Neural progenitor cell (in vitro differentiated cells): ENCODE results near the gene PRR14L. TPM values are rescaled to one million over a fixed set of nuclear protein-coding genes. Genes with fewer than 3 reads are reported as not detected.

Experiments
- DNase-seq: peaks from one replicate; pipeline ENCODE4 v3.0.0-alpha.2; 2016; ENCODE audit warnings: low spot score
- H2AFZ ChIP-seq: fragments of 200-600 bp; sonication (generic); replicated peaks from 2 replicates; pipeline ENCODE4 v1.6.1; 2016; ENCODE audit warnings: antibody characterized with exemption
- H3F3A ChIP-seq: fragments of 200-600 bp; sonication (generic); 2 replicates; pipeline ENCODE4 v1.6.1; 2016; ENCODE audit warnings: antibody characterized with exemption, low read depth
- H3K27ac ChIP-seq: fragments of 200-600 bp; sonication (generic); 2 replicates; pipeline ENCODE4 v1.5.1; 2016; ENCODE audit warnings: mild to moderate bottlenecking
- H3K27me3 ChIP-seq: fragments of 200-600 bp; sonication (generic); 2 replicates; pipeline ENCODE4 v1.6.1; 2016; ENCODE audit warnings: mild to moderate bottlenecking, moderate library complexity
- H3K36me3 ChIP-seq: fragments of 200-600 bp; sonication (generic); 2 replicates; pipeline ENCODE4 v1.5.1; 2016
- H3K4me1 ChIP-seq: fragments of 200-600 bp; sonication (generic); 2 replicates; pipeline ENCODE4 v1.6.1; 2016; ENCODE audit warnings: mixed run types
- H3K4me2 ChIP-seq: fragments of 200-600 bp; sonication (generic); 2 replicates; pipeline ENCODE4 v1.6.1; 2016
- H3K4me3 ChIP-seq: fragments of 200-600 bp; sonication (generic); 2 replicates; pipeline ENCODE4 v1.5.1; 2016
- H3K79me2 ChIP-seq: fragments of 200-600 bp; sonication (generic); 2 replicates; pipeline ENCODE4 v1.6.1; 2016; ENCODE audit warnings: low read depth
- H3K9ac ChIP-seq: fragments of 200-600 bp; sonication (generic); 2 replicates; pipeline ENCODE4 v1.6.1; 2016
- H3K9me3 ChIP-seq: fragments of 200-600 bp; sonication (generic); 2 replicates; pipeline ENCODE4 v1.5.1; 2016; ENCODE audit warnings: low read depth
- H4K20me1 ChIP-seq: fragments of 200-600 bp; sonication (generic); 2 replicates; pipeline ENCODE4 v1.6.1; 2016; ENCODE audit warnings: low read depth
- H3K27ac Mint-ChIP-seq: 3 replicates; pipeline ENCODE4 v1.8.0; 2021; ENCODE audit warnings: mixed read lengths
- H3K27me3 Mint-ChIP-seq: 2 replicates; pipeline ENCODE4 v1.8.0; 2022; ENCODE audit warnings: low read depth, mild to moderate bottlenecking, inconsistent platforms, moderate library complexity, mixed read lengths; ENCODE audit not compliant: insufficient read depth
- H3K36me3 Mint-ChIP-seq: 3 replicates; pipeline ENCODE4 v1.8.0; 2021; ENCODE audit warnings: mixed read lengths
- H3K4me1 Mint-ChIP-seq: 3 replicates; pipeline ENCODE4 v1.8.0; 2021; ENCODE audit warnings: mixed read lengths
- H3K4me3 Mint-ChIP-seq: 3 replicates; pipeline ENCODE4 v1.8.0; 2021; ENCODE audit warnings: mild to moderate bottlenecking, moderate library complexity, mixed read lengths
- H3K9me3 Mint-ChIP-seq: 3 replicates; pipeline ENCODE4 v1.8.0; 2020; ENCODE audit warnings: mixed read lengths
- CTCF ChIP-seq: fragments of 200-600 bp; sonication (generic); IDR thresholded peaks from 2 replicates; pipeline ENCODE4 v1.5.1; 2017; ENCODE audit warnings: antibody characterized with exemption, mild to moderate bottlenecking
- EZH2 ChIP-seq: fragments of 200-600 bp; sonication (generic); IDR thresholded peaks from 2 replicates; pipeline ENCODE4 v1.6.1; 2017; ENCODE audit warnings: antibody characterized with exemption, mild to moderate bottlenecking, moderate library complexity
- EZH2phosphoT487 ChIP-seq: fragments of 200-600 bp; sonication (generic); IDR thresholded peaks from 2 replicates; pipeline ENCODE4 v1.6.1; 2017; ENCODE audit warnings: antibody characterized with exemption
- total RNA-seq: library from RNA; depleted of rRNA; stranded (reverse); fragments of >200 nt; gene quantifications from 2 replicates; pipeline ENCODE4 v1.2.3, GENCODE V29; 2015; ENCODE audit warnings: low replicate concordance

PRR14L gene
- total RNA-seq, 1 donor from 2014 or later, result 74.2 TPM

- H3K9ac ChIP-seq, result no peak overlapping the region
- H3K27ac ChIP-seq, result no peak overlapping the region
- no peaks in the 10 kb centered on the region for H3F3A ChIP-seq
- Mint-ChIP-seq H3K4me1 (peaks cover 5% of the 10 kb centered on the region), H3K27ac (no peak overlapping the region), H3K27me3 (no peaks in the 10 kb centered on the region), H3K9me3 (peaks cover 2% of the 10 kb centered on the region), H3K4me3 (no peak overlapping the region), H3K36me3 (peaks cover 22% of the 10 kb centered on the region)
- H2AFZ ChIP-seq, result no peak overlapping the region
- no peaks in the 10 kb centered on the region for H3K4me1 ChIP-seq
- H3K4me3 ChIP-seq, result no peak overlapping the region
- TF ChIP-seq EZH2 (no peak), EZH2phosphoT487 (no peak), CTCF (no peak)
- H3K27me3 ChIP-seq, result no peaks in the 10 kb centered on the region
- H3K9me3 ChIP-seq, result no peaks in the 10 kb centered on the region
- DNase-seq, result no peak
- peaks cover 9% of the 10 kb centered on the region for H3K36me3 ChIP-seq
- no peak overlapping the region for H3K4me2 ChIP-seq
- H4K20me1 ChIP-seq, result peaks cover 86% of the 10 kb centered on the region
- peaks cover 100% of the 10 kb centered on the region for H3K79me2 ChIP-seq
These were observed 23.2 kb downstream of the PRR14L start for GRCh38 chr22:31726692-31727091.

- TF ChIP-seq CTCF, result no peak
- TF ChIP-seq EZH2phosphoT487, result no peak
- no peak for TF ChIP-seq EZH2
- peaks cover 83% of the 10 kb centered on the region for H4K20me1 ChIP-seq
- H3K36me3 ChIP-seq, result peaks cover 15% of the 10 kb centered on the region
- peaks cover 25% of the 10 kb centered on the region for H3K36me3 Mint-ChIP-seq
- H3K4me3 Mint-ChIP-seq, result no peak overlapping the region
- H3K4me1 Mint-ChIP-seq, result peaks cover 2% of the 10 kb centered on the region
- no peak overlapping the region for H3K9ac ChIP-seq
- no peaks in the 10 kb centered on the region for H3F3A ChIP-seq
- no peaks in the 10 kb centered on the region for H3K27me3 Mint-ChIP-seq
- H3K4me2 ChIP-seq, result no peak overlapping the region
- no peak overlapping the region for H2AFZ ChIP-seq
- no peak overlapping the region for H3K4me3 ChIP-seq
- H3K9me3 Mint-ChIP-seq, result peaks cover 2% of the 10 kb centered on the region
- no peak overlapping the region for H3K27ac ChIP-seq
- H3K79me2 ChIP-seq, result peaks cover 100% of the 10 kb centered on the region
- H3K9me3 ChIP-seq, result no peaks in the 10 kb centered on the region
- no peak for DNase-seq
- no peak overlapping the region for H3K27ac Mint-ChIP-seq
- H3K27me3 ChIP-seq, result no peaks in the 10 kb centered on the region
- no peaks in the 10 kb centered on the region for H3K4me1 ChIP-seq
These were observed 26.2 kb downstream of the PRR14L start for GRCh38 chr22:31723723-31724122.

GRCh38 chr22:31719850-31720471 is 30.0 kb downstream of the PRR14L start:
- Histone ChIP-seq H3K4me1 (no peaks in the 10 kb centered on the region), H3K79me2 (peaks cover 77% of the 10 kb centered on the region), H3K4me3 (no peak overlapping the region), H3F3A (no peaks in the 10 kb centered on the region), H3K9ac (no peak overlapping the region), H3K9me3 (no peaks in the 10 kb centered on the region), H4K20me1 (peaks cover 68% of the 10 kb centered on the region), H3K27me3 (no peaks in the 10 kb centered on the region), H3K27ac (no peak overlapping the region), H3K4me2 (no peak overlapping the region), H2AFZ (no peak overlapping the region), H3K36me3 (peaks cover 33% of the 10 kb centered on the region)
- no peaks in the 10 kb centered on the region for H3K4me1 Mint-ChIP-seq
- H3K27ac Mint-ChIP-seq, result peak overlapping the region; percentile 25
- H3K4me3 Mint-ChIP-seq, result no peak overlapping the region
- TF ChIP-seq EZH2 (no peak), EZH2phosphoT487 (no peak), CTCF (no peak)
- H3K36me3 Mint-ChIP-seq, result peaks cover 42% of the 10 kb centered on the region
- no peaks in the 10 kb centered on the region for H3K27me3 Mint-ChIP-seq
- H3K9me3 Mint-ChIP-seq, result peaks cover 2% of the 10 kb centered on the region
- no peak for DNase-seq
